ENCODE results near the gene KIF21B. TPM values are rescaled to one million over a fixed set of nuclear protein-coding genes. Genes with fewer than 3 reads are reported as not detected.
A peak's percentile ranks its signal among the peaks of the same experiment; 100 is the strongest.

KIF21B gene
- total RNA-seq, 1 experiment from 2014 or later, result 0.14 TPM

GRCh38 chr1:200980452-200980772 lies 43.1 kb downstream of the KIF21B start:
- in situ Hi-C loops (cut with HindIII; ENCODE audit: low pct_unique_long_range_greater_than_20kb, low sequenced_read_pairs), result no loop called here
- no peak for DNase-seq (ENCODE audit: low read depth)

DNA sequence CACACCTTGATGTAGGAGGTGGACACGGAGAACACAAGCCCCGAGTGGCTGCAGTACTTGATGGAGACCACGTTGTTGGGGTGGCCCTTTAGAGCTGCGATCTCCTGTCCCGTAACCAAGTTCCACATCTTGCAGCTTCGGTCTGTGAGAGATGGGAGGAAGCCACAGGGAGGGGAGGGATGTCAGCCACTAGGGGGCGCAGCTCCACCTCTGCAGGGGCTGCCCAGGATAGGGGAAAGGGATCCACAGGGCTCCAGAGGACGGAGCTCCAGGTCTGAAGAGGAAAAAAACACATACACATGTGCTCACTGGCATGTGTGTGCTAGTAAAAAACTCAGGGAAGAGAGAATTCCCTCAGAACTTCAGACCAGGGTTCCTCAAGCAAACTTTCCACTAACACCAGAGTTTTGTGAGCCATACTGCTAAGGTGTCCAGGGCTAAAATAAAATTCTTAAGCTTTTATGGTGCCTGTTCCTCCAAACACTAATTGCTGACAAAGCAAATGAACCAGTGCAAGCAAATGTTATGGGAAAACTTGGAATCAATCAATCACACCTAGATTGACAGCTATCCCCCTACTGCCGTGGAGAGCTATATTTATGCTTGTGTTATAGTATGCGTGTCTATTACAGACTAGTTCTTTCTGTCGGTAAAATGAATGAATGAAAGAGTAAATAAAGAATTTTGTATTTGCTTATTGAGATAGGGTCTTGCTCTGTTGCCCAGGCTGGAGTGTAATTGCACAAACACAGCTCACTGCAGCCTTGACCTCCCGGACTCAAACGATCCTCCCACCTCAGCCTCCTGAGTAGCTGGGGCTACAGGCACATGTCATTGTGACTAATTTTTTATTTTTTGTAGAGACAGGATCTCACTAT lies 43.7 kb downstream of the KIF21B start:
- DNase-seq (ENCODE audit: low read depth), result peak; percentile 17

DNA sequence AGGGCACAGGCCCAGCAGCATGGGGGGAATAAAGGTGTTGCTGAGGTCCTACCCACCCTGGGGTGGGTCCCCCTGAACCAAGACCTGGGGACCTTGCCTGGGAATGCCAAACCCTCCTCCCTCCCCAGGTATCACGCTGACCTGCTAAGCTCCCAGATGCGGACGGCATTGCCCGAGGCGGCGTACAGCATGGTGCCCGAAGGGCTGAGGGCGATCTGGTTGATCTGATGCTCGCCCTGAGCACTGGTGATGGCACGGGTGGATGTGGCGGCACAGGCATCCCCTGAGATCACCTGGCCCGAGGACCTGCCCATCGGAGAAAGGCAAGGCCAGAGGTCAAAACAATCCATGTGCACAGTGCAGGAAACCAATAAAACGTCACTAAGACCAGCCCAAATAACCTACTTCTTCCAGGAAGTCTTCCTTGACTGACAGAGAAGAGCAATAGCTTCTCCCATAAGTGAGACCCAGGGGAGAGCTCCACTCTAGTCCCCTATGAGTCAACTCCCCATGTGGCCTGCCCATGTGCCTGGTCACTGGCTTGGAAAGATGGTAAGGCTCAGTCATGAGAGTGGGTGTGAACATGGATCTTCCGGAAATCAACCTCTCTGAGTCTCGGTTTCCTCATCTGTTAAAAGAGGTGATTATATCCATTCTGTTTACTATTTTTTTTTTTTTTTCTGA lies 46.3 kb downstream of the KIF21B start:
- in situ Hi-C loops (cut with HindIII; ENCODE audit: low pct_unique_long_range_greater_than_20kb, low sequenced_read_pairs), result no loop called here
- no peak for DNase-seq (ENCODE audit: low read depth)

More for the DNA sequence above, 43.7 kb downstream of the KIF21B start:
- in situ Hi-C loops (cut with HindIII; ENCODE audit: low pct_unique_long_range_greater_than_20kb, low sequenced_read_pairs), result no loop called here

- in situ Hi-C loops (cut with HindIII; ENCODE audit: low pct_unique_long_range_greater_than_20kb, low sequenced_read_pairs), result no loop called here
- no peak for DNase-seq (ENCODE audit: low read depth)
Observed at GRCh38 chr1:200976634-200977033, 46.9 kb downstream of the KIF21B start.

DNA sequence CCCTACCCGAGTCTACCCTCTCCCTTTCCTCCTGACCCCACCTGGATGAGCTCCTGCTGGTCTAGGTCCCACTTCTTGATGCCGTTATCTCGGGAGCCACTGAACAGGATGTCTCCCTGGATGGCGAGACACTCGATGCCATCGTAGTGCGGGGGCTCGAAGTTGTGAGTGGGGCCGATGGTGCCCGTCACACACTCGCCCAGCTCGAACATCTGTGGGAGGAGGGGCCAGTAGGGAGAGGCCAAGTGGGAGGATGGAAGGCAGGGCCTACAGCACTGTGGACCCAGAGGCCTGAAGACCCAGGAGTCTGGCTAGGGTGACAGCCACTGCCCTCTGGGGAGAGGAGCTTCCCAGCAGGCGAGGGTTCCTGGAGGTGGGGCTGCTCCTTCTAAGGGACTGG lies 48.1 kb downstream of the KIF21B start:
- in situ Hi-C loops (cut with HindIII; ENCODE audit: low pct_unique_long_range_greater_than_20kb, low sequenced_read_pairs), result no loop called here
- DNase-seq (ENCODE audit: low read depth), result no peak

GRCh38 chr1:200974711-200975110 lies 48.8 kb downstream of the KIF21B start:
- in situ Hi-C loops (cut with HindIII; ENCODE audit: low pct_unique_long_range_greater_than_20kb, low sequenced_read_pairs), result no loop called here
- DNase-seq (ENCODE audit: low read depth), result no peak

GRCh38 chr1:200973937-200974657 lies 49.4 kb downstream of the KIF21B start:
- in situ Hi-C loops (cut with HindIII; ENCODE audit: low pct_unique_long_range_greater_than_20kb, low sequenced_read_pairs), result no loop called here

GRCh38 chr1:200972985-200973742 lies 50.4 kb downstream of the KIF21B start:
- DNase-seq (ENCODE audit: low read depth), result no peak
- in situ Hi-C loops (cut with HindIII; ENCODE audit: low pct_unique_long_range_greater_than_20kb, low sequenced_read_pairs), result no loop called here

More at GRCh38 chr1:200973937-200974657, 49.4 kb downstream of the KIF21B start:
- no peak for DNase-seq (ENCODE audit: low read depth)

DNA sequence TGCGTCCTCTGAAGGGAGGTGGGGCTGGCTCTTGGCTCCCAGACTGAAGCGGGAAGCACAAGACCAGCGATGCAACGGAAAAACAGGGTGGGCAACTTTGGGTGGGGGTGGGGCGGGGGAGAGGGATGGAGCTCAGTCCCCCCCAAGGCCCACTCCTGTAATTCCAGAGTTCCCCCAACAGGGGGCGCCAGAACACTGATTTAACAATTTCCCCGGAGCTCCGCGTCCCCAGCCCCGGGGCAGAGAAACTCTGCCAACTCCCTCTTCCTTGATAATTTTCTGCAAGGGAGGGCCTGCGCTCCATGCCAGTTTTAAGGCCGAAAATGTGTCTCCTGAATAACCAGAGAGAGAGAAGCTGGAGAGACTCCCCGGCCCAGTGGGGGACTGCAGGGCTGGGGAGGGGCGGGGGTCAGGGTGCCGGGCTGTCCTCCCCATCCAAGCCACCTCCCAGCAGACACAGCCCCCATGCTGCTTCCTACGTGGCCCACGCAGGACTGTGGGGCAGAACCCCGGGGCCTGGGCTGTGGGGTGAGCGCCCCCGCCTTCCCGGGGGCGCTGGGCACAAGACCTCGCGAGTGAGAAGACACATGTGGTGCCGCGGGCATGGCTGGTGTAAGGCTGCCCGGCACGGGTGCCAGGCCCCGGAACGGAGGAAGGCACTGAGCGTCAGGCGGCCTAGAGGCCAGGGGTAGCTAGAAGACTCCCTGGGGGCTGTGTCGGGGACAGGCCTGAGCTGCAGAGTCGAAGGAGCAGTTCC lies 51.4 kb downstream of the KIF21B start:
- peak; percentile 22 for DNase-seq (ENCODE audit: low read depth)
- in situ Hi-C loops (cut with HindIII; ENCODE audit: low pct_unique_long_range_greater_than_20kb, low sequenced_read_pairs), result no loop called here

DNA sequence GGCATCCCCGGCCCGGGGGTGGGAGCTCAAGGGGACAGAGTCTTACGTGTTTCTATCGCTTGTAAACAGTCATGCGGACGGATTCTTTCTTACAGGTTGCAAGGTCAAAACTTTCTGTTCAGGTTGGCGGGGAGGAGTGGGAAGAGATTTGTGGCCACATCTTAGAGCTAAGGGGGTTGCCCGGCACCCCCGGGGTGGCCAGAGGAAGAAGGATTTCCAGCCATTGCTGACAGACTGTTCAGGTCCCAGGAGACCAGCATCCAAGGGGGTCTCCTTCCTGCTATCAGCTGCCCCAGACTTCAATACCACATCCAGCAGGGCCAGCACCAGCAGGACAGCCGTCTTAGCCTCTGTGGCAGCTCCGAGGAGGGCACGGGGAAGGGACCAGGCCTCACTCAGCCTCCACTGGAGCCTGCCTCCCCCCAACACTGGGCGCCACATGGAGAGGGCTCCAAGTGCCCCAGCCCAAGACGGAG lies 52.0 kb downstream of the KIF21B start:
- DNase-seq (ENCODE audit: low read depth), result no peak
- in situ Hi-C loops (cut with HindIII; ENCODE audit: low pct_unique_long_range_greater_than_20kb, low sequenced_read_pairs), result no loop called here

DNA sequence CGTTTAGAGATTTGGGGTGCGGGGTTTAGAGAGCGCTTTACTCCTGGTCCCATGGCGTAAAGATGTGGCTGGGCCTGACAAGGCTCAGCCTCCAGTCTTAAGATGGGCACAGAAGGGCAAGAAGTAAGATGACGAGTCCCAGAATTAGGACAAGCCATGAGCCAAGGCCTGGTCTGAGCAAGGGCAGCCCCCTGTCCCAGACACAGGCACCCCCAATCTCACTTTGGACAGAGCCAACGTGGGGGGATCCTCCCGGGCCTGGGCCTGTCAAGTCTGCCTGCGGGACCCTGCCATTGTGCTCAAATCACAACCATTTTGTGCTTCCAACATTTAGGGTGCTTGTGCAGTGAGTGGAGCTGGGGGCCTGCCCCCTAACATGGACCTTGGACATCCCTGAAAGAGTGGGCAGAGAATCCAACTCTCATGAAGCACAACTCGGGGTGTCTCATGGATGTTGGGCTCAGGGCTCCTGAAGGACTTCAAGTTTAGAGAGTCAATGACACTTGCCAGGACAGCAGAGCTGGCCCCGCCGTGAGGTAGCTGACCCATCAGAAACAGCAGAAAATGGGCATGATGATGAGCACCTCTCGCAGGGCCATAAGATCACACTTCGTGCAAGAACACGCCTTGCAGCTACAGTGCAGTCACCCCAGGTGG lies 52.6 kb downstream of the KIF21B start:
- in situ Hi-C loops (cut with HindIII; ENCODE audit: low pct_unique_long_range_greater_than_20kb, low sequenced_read_pairs), result no loop called here

DNA sequence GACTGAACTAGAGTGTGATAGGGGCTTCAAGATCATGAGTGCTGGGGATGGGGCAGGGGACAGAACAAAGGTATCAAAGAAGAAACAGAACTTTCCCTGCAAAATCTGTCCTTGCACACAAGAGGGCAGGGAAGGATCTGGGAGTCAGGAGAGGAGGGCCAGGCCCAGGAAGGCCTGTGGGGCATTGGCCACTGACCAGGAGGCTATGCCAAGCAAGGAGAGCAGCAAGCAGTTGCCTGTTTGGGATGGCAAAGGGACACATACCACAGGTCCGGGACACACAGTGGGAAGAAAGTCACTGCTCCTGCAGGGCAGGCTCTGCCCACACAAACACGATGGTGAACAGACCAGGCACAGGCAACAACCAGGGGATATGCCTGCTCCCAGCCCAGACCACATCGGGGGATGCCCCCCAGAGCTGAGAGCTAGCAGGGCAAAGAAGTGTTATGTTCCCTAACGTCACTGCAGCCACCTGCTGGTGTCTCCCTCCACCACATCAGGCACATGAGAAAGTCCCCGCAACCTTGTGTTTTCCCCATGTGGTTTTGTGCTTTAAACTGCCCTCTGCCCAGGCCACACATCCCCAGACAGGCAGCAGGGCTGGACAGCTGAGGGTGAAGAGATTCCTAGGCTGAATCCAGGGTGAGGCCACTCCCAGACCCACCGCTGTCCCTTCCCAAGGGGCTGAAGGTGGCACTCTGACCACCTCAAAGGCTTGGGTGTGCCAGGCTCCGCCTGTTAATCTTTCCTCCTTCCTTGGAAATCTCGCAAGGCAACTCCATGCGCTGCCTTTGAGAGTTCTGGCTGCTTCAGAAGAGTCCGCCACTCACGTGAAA lies 53.6 kb downstream of the KIF21B start:
- DNase-seq (ENCODE audit: low read depth), result no peak
- in situ Hi-C loops (cut with HindIII; ENCODE audit: low pct_unique_long_range_greater_than_20kb, low sequenced_read_pairs), result no loop called here

More for the DNA sequence above, 52.6 kb downstream of the KIF21B start:
- no peak for DNase-seq (ENCODE audit: low read depth)

DNA sequence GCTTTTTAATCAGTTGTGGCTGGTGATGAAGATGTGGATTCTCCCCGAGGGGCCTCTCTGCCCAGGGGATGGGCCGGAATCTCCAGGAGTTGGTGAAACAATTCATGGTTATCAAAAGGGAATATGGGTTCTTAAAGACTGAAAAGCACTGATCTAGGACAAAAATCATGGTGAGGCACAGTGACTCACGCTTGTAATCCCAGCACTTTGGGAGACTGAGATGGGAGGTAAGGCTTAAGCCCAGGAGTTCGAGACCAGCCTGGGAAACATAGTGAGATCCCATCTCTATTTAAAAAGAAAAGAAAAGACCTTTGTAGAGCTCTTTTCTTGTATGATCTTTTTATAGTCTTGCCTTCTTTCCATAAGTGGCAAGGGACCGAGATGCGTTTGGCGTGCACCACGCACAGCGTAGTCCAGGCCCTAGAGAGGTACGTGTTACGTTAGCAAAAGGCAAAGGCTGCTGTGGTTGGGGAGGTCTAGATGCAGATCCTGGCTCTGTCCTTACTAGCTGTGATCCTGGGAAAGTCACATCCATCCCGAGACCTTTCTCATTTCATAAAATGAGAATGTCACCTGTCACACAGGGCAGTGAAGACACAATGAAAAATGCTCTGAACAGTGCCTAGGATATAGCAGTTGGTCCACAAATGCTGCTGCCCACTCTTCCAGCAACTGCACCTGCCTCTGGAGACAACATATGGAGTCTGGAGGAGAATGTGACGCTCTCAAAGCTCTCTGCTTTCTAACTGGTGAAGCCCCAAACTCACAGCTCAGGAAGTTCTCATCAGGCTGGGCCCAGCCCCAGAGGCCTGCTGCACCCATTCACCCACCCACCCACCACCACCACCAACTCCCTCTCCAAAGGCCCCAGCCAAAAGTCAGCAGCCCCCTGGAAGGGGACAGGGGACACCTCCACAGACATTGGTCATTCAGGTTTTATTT lies 54.8 kb downstream of the KIF21B start:
- DNase-seq (ENCODE audit: low read depth), result no peak
- in situ Hi-C loops (cut with HindIII; ENCODE audit: low pct_unique_long_range_greater_than_20kb, low sequenced_read_pairs), result no loop called here

DNA sequence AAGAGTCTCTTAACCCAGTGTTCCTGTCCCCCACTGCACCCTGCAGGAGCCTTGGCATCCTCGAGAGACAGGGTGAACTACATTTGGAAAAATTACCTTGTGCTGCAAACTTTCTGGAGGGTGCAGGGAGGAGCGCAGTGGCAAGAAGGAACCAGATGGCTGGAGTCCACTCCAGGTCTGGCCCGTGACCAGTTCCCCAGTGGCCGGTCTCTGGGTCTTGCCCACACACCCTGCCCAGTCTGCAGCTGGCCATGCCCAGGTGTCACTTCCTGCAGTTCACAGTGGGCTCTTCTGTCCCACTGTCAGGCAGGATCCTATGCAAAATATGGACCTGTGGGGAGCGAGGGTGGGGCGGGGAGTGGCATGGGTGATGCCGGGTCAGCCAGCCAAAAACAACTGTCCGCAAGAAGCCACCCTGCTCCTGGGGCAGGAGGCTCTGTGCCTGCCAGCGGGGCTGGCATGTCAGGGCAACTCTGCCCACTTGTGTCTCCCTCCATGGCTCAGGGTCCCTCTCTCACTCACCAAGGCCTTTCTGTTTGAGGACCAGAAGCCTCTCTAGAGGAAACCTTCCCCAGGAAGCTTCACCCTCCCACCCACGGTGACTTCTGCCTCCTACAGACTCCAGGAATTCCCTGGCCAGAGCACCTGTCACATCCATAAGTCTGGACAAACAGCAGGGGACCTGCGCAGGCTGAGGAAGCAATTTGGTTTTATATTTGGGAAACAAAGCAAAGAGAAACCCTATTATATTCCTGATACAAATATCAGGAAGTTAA lies 55.6 kb downstream of the KIF21B start:
- in situ Hi-C loops (cut with HindIII; ENCODE audit: low pct_unique_long_range_greater_than_20kb, low sequenced_read_pairs), result no loop called here
- no peak for DNase-seq (ENCODE audit: low read depth)

GRCh38 chr1:200966934-200967333 lies 56.6 kb downstream of the KIF21B start:
- no peak for DNase-seq (ENCODE audit: low read depth)
- in situ Hi-C loops (cut with HindIII; ENCODE audit: low pct_unique_long_range_greater_than_20kb, low sequenced_read_pairs), result no loop called here

All from Caki2 (cell line).